Measurements from ENCODE around the gene KLHL29. TPM values are rescaled to one million over a fixed set of nuclear protein-coding genes. Genes with fewer than 3 reads are reported as not detected.

The KLHL29 gene
- polyA plus RNA-seq, 1 donor from 2014 or later, result 42.4 TPM

DNA sequence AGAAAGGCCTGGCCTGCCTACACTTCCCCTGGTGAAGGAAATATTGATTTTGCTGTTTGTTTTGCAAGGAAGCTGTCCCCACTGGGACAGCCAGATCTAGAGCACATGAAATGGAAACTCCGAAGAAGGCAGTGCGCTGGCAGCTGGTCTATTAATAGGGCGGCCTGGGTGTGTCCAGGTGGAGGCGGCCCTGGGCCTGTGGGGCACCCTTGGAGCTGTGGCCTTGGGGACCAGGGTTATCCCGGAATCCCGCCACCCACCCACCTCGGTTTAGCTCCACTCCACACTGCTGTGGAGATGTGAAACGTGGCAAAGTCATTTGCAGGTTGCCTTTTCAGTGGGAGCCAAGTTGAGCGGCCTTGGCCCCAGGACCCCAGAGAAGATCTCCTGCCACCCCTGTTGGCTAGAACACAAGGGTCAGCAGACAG, 204.3 kb downstream of the KLHL29 start:
- H3K27me3 ChIP-seq (ENCODE audit: insufficient read depth, low read depth, low read length), result no peaks in the 10 kb centered on the region

DNA sequence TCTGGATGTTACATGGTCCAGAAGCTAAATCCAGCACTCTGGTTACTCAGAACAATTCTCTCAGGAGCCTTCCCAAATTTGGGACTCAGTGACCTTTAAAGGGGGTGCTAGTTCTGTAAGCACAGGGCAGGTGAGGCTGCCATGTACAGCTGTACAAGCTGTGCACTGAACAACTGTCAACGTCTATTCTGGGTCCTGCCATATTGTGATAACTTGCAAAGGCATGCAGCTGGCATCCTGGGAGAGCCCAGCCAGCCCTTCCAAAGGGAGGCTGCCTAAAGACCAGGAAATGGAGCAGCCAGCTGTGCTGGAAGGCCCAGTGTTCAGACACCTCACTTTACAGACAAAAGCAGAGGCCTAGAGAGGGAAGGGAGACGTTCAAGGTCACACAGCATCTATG, 204.8 kb downstream of the KLHL29 start:
- H3K9me3 ChIP-seq (ENCODE audit: low read length), result no peaks in the 10 kb centered on the region
- no peak overlapping the region for H3K27ac ChIP-seq (ENCODE audit: low read length)
- H3K36me3 ChIP-seq (ENCODE audit: insufficient read depth, low read length), result no peaks in the 10 kb centered on the region
- no peak overlapping the region for H3K4me3 ChIP-seq (ENCODE audit: low read length)
- no peak overlapping the region for H3K9ac ChIP-seq (ENCODE audit: low read length)
- no peaks in the 10 kb centered on the region for H3K9me2 ChIP-seq (ENCODE audit: insufficient read depth, low read length)
- no peaks in the 10 kb centered on the region for H3F3A ChIP-seq (ENCODE audit: insufficient read depth, low read length, poor library complexity, severe bottlenecking)
- no peaks in the 10 kb centered on the region for H3K27me3 ChIP-seq (ENCODE audit: insufficient read depth, low read depth, low read length)
- no peaks in the 10 kb centered on the region for H3K79me2 ChIP-seq (replicated peaks; ENCODE audit: insufficient read depth, low read length)
- H4K20me1 ChIP-seq (ENCODE audit: insufficient read depth), result peaks cover 3% of the 10 kb centered on the region
- no peak overlapping the region for H3K4me2 ChIP-seq (ENCODE audit: low read length)
- TF ChIP-seq SMC3 (conservative IDR thresholded peaks at IDR 0.05; ENCODE audit: poor library complexity) (no peak), POLR2AphosphoS5 (IDR thresholded peaks at IDR 0.05) (no peak), EP300 (conservative IDR thresholded peaks at IDR 0.05; ENCODE audit: poor library complexity, severe bottlenecking) (no peak), EZH2 (IDR thresholded peaks at IDR 0.05; ENCODE audit: borderline replicate concordance, insufficient read depth, low read length, poor library complexity, severe bottlenecking) (no peak), TAF1 (IDR thresholded peaks at IDR 0.05; ENCODE audit: low read depth) (no peak), MXI1 (conservative IDR thresholded peaks at IDR 0.05; ENCODE audit: poor library complexity, severe bottlenecking) (no peak), RAD21 (conservative IDR thresholded peaks at IDR 0.05) (no peak)
- TF ChIP-seq, protein P1, sequence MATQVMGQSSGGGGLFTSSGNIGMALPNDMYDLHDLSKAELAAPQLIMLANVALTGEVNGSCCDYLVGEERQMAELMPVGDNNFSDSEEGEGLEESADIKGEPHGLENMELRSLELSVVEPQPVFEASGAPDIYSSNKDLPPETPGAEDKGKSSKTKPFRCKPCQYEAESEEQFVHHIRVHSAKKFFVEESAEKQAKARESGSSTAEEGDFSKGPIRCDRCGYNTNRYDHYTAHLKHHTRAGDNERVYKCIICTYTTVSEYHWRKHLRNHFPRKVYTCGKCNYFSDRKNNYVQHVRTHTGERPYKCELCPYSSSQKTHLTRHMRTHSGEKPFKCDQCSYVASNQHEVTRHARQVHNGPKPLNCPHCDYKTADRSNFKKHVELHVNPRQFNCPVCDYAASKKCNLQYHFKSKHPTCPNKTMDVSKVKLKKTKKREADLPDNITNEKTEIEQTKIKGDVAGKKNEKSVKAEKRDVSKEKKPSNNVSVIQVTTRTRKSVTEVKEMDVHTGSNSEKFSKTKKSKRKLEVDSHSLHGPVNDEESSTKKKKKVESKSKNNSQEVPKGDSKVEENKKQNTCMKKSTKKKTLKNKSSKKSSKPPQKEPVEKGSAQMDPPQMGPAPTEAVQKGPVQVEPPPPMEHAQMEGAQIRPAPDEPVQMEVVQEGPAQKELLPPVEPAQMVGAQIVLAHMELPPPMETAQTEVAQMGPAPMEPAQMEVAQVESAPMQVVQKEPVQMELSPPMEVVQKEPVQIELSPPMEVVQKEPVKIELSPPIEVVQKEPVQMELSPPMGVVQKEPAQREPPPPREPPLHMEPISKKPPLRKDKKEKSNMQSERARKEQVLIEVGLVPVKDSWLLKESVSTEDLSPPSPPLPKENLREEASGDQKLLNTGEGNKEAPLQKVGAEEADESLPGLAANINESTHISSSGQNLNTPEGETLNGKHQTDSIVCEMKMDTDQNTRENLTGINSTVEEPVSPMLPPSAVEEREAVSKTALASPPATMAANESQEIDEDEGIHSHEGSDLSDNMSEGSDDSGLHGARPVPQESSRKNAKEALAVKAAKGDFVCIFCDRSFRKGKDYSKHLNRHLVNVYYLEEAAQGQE (IDR thresholded peaks at IDR 0.05; ENCODE audit: borderline replicate concordance), result no peak
- TF ChIP-seq, protein P2, sequence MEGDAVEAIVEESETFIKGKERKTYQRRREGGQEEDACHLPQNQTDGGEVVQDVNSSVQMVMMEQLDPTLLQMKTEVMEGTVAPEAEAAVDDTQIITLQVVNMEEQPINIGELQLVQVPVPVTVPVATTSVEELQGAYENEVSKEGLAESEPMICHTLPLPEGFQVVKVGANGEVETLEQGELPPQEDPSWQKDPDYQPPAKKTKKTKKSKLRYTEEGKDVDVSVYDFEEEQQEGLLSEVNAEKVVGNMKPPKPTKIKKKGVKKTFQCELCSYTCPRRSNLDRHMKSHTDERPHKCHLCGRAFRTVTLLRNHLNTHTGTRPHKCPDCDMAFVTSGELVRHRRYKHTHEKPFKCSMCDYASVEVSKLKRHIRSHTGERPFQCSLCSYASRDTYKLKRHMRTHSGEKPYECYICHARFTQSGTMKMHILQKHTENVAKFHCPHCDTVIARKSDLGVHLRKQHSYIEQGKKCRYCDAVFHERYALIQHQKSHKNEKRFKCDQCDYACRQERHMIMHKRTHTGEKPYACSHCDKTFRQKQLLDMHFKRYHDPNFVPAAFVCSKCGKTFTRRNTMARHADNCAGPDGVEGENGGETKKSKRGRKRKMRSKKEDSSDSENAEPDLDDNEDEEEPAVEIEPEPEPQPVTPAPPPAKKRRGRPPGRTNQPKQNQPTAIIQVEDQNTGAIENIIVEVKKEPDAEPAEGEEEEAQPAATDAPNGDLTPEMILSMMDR (IDR thresholded peaks at IDR 0.05; ENCODE audit: poor library complexity, severe bottlenecking), result no peak
- H2AFZ ChIP-seq (ENCODE audit: low read depth, low read length), result no peak overlapping the region

More for the DNA sequence above, 204.3 kb downstream of the KLHL29 start:
- Histone ChIP-seq H3K36me3 (ENCODE audit: insufficient read depth, low read length) (no peaks in the 10 kb centered on the region), H3K9me3 (ENCODE audit: low read length) (no peaks in the 10 kb centered on the region), H2AFZ (ENCODE audit: low read depth, low read length) (no peak overlapping the region), H4K20me1 (ENCODE audit: insufficient read depth) (peaks cover 4% of the 10 kb centered on the region), H3K9me2 (ENCODE audit: insufficient read depth, low read length) (no peaks in the 10 kb centered on the region), H3F3A (ENCODE audit: insufficient read depth, low read length, poor library complexity, severe bottlenecking) (no peaks in the 10 kb centered on the region), H3K9ac (ENCODE audit: low read length) (no peak overlapping the region), H3K4me3 (ENCODE audit: low read length) (no peak overlapping the region), H3K79me2 (replicated peaks; ENCODE audit: insufficient read depth, low read length) (no peaks in the 10 kb centered on the region), H3K4me2 (ENCODE audit: low read length) (no peak overlapping the region), H3K27ac (ENCODE audit: low read length) (no peak overlapping the region)
- TF ChIP-seq POLR2AphosphoS5 (IDR thresholded peaks at IDR 0.05) (no peak), RAD21 (conservative IDR thresholded peaks at IDR 0.05) (no peak), SMC3 (conservative IDR thresholded peaks at IDR 0.05; ENCODE audit: poor library complexity) (no peak)
